HepG2 (cell line): ENCODE measurements around the gene FAM83C. TPM values are rescaled to one million over a fixed set of nuclear protein-coding genes. Genes with fewer than 3 reads are reported as not detected.
A peak's percentile ranks its signal among the peaks of the same experiment; 100 is the strongest.

Experiments
- GZF1 ChIP-seq: sonication (generic); formaldehyde crosslinking; IDR thresholded peaks from 2 replicates; pipeline ENCODE4 v1.5.1; 2020; ENCODE audit warnings: mild to moderate bottlenecking, missing genetic modification reagents
- HIVEP1 ChIP-seq: sonication (generic); formaldehyde crosslinking; IDR thresholded peaks from 2 replicates; pipeline ENCODE4 v1.4.0; 2020; ENCODE audit warnings: mild to moderate bottlenecking, missing genetic modification reagents
- JARID2 ChIP-seq: sonication (generic); formaldehyde crosslinking; IDR thresholded peaks from 2 replicates; pipeline ENCODE4 v1.8.1; 2023; ENCODE audit warnings: missing genetic modification reagents, inconsistent platforms; ENCODE audit not compliant: insufficient replicate concordance
- MED1 ChIP-seq: sonication (generic); formaldehyde crosslinking; IDR thresholded peaks from 2 replicates; pipeline ENCODE4 v1.4.0; 2020; ENCODE audit warnings: missing genetic modification reagents
- RARA ChIP-seq: IDR thresholded peaks from 2 replicates; pipeline ENCODE4 v1.6.1; 2016; ENCODE audit warnings: missing genetic modification reagents, missing compliant biosample characterization
- RFX3 ChIP-seq: IDR thresholded peaks from 2 replicates; pipeline ENCODE4 v1.6.1; 2016; ENCODE audit warnings: missing biosample characterization, missing genetic modification reagents
- SAFB2 ChIP-seq: sonication (generic); formaldehyde crosslinking; IDR thresholded peaks from 2 replicates; pipeline ENCODE4 v1.5.1; 2020; ENCODE audit warnings: missing genetic modification reagents, low read depth, mild to moderate bottlenecking, borderline replicate concordance
- SKIL ChIP-seq: sonication (generic); formaldehyde crosslinking; IDR thresholded peaks from 2 replicates; pipeline ENCODE4 v1.8.0; 2022; ENCODE audit warnings: missing genetic modification reagents, mild to moderate bottlenecking, moderate library complexity, borderline replicate concordance
- SMC3 ChIP-seq: IDR thresholded peaks from 2 replicates; pipeline ENCODE4 v1.6.1; 2011; ENCODE audit warnings: low read length, improper control_type of control experiment
- SP1 ChIP-seq, 2 experiments: fragments of 450-650 bp in 1 of 2; sonication (generic) in 1 of 2; formaldehyde crosslinking in 1 of 2; IDR thresholded peaks; 2 replicates each; pipeline versions ENCODE4 v1.4.0 to v1.6.1; 2016 to 2020; ENCODE audit warnings: missing genetic modification reagents in 1 of 2
- SP5 ChIP-seq: IDR thresholded peaks from 2 replicates; pipeline ENCODE4 v1.6.1; 2016; ENCODE audit warnings: low read depth, borderline replicate concordance
- TBP ChIP-seq: sonication (generic); formaldehyde crosslinking; IDR thresholded peaks from 2 replicates; pipeline ENCODE4 v1.5.0; 2020; ENCODE audit warnings: missing genetic modification reagents
- TRIM22 ChIP-seq: fragments of 450-650 bp; IDR thresholded peaks from 2 replicates; pipeline ENCODE4 v1.6.1; 2017
- ZBTB44 ChIP-seq: sonication (generic); formaldehyde crosslinking; IDR thresholded peaks from 2 replicates; pipeline ENCODE4 v1.4.0; 2020; ENCODE audit warnings: missing genetic modification reagents
- ZFP36L1 ChIP-seq: sonication (generic); formaldehyde crosslinking; IDR thresholded peaks from 2 replicates; pipeline ENCODE4 v1.8.0; 2022; ENCODE audit warnings: mild to moderate bottlenecking, missing genetic modification reagents, moderate library complexity
- ZFP41 ChIP-seq: sonication (generic); formaldehyde crosslinking; IDR thresholded peaks from 2 replicates; pipeline ENCODE4 v1.4.0; 2020; ENCODE audit warnings: mild to moderate bottlenecking, missing genetic modification reagents, borderline replicate concordance
- ZNF34 ChIP-seq: sonication (generic); formaldehyde crosslinking; IDR thresholded peaks from 2 replicates; pipeline ENCODE4 v1.4.0; 2020; ENCODE audit warnings: mild to moderate bottlenecking, missing genetic modification reagents, borderline replicate concordance
- ZNF343 ChIP-seq: sonication (generic); formaldehyde crosslinking; IDR thresholded peaks from 2 replicates; pipeline ENCODE4 v1.4.0; 2020; ENCODE audit warnings: mild to moderate bottlenecking, missing genetic modification reagents
- ZNF569 ChIP-seq: sonication (generic); formaldehyde crosslinking; IDR thresholded peaks from 2 replicates; pipeline ENCODE4 v1.5.0; 2020; ENCODE audit warnings: mild to moderate bottlenecking, missing genetic modification reagents, moderate library complexity, borderline replicate concordance
- ZNF766 ChIP-seq: sonication (generic); formaldehyde crosslinking; IDR thresholded peaks from 2 replicates; pipeline ENCODE4 v1.5.0; 2020; ENCODE audit warnings: missing genetic modification reagents, borderline replicate concordance
- ZNF772 ChIP-seq: sonication (generic); formaldehyde crosslinking; IDR thresholded peaks from 2 replicates; pipeline ENCODE4 v1.5.0; 2020; ENCODE audit warnings: mild to moderate bottlenecking, missing genetic modification reagents
- ZNF788 ChIP-seq: sonication (generic); formaldehyde crosslinking; IDR thresholded peaks from 2 replicates; pipeline ENCODE4 v1.5.0; 2020; ENCODE audit warnings: mild to moderate bottlenecking, missing genetic modification reagents, borderline replicate concordance
- ZSCAN22 ChIP-seq: sonication (generic); formaldehyde crosslinking; IDR thresholded peaks from 2 replicates; pipeline ENCODE4 v1.4.0; 2020; ENCODE audit warnings: mild to moderate bottlenecking, missing genetic modification reagents
- polyA plus RNA-seq, 8 experiments: library from polyadenylated mRNA; depleted of rRNA in 3 of 8; stranded (reverse) in 7 of 8; unstranded in 1 of 8; fragments of >200 nt; fragmentation: Illumina TruSeq in 4 of 8; extraction: Trizol in 4 of 8; gene quantifications; 2 replicates each; pipeline versions ENCODE4 v1.2.1 to v1.2.3, GENCODE V29; 2011 to 2016; ENCODE audit warnings: low read depth in 4 of 8, missing spikeins in 1 of 8, mixed read lengths in 1 of 8; ENCODE audit not compliant: insufficient read depth in 1 of 8
- total RNA-seq, 5 experiments: library from RNA; depleted of rRNA; stranded (reverse); fragments of >200 nt; fragmentation: Illumina TruSeq; extraction: Trizol; gene quantifications; 2 replicates each; pipeline ENCODE4 v1.2.3, GENCODE V29; 2016; ENCODE audit warnings: low read depth in 1 of 5
- TF ChIP-seq, protein P1 (sequence below): sonication (generic); formaldehyde crosslinking; IDR thresholded peaks from 2 replicates; pipeline ENCODE4 v1.4.0; 2020; ENCODE audit warnings: low read depth, mild to moderate bottlenecking, missing genetic modification reagents

Gene FAM83C
- total and polyA plus RNA-seq, 2 of the 13 experiments (the other 11 are each of a cell fraction or from before 2014, with no cell fraction given), result 0.04 TPM; not detected in 1

GRCh38 chr20:35284267-35284991, 7.8 kb downstream of the FAM83C start, which contains the start of gene EIF6 (continued):
- peak; percentile 82 for TF ChIP-seq ZNF788 (CRISPR knock-in tag)
- TF ChIP-seq ZBTB44 (CRISPR knock-in tag), result peak; percentile 58
- TF ChIP-seq MED1 (CRISPR knock-in tag), result peak; percentile 92
- TF ChIP-seq HIVEP1 (CRISPR knock-in tag), result peak; percentile 86
- peak; percentile 71 for TF ChIP-seq RARA
- TF ChIP-seq ZFP36L1 (CRISPR knock-in tag), result peak; percentile 77; the same call in 1 of the 2 replicates
- 0 out of 2 replicates have a peak, but pooled peaks have one; percentile 67 for TF ChIP-seq SAFB2 (CRISPR knock-in tag)
- no peak for TF ChIP-seq TBP (CRISPR knock-in tag)
- TF ChIP-seq ZNF772 (CRISPR knock-in tag), result peak; percentile 45
- TF ChIP-seq RFX3 (CRISPR knock-in tag), result no peak; the same call in 1 of the 2 replicates
- no peak for TF ChIP-seq ZFP41 (CRISPR knock-in tag)
- TF ChIP-seq SP1 (IDR thresholded peaks at IDR 0.05), result no peak
- TF ChIP-seq SP1 (CRISPR knock-in tag; IDR thresholded peaks at IDR 0.05), result peak; percentile 60
- peak; percentile 79 for TF ChIP-seq SP5 (CRISPR knock-in tag)
- TF ChIP-seq ZNF34 (CRISPR knock-in tag), result no peak
- TF ChIP-seq GZF1 (CRISPR knock-in tag), result peak; percentile 86
- TF ChIP-seq SKIL, result peak; percentile 74
- no peak for TF ChIP-seq ZNF343
- TF ChIP-seq ZNF569 (CRISPR knock-in tag), result 0 out of 2 replicates have a peak, but pooled peaks have one; percentile 29
- TF ChIP-seq ZNF766 (CRISPR knock-in tag), result no peak
- TF ChIP-seq SMC3, result no peak
- TF ChIP-seq JARID2 (CRISPR knock-in tag), result peak; percentile 88
- TF ChIP-seq, protein P1, sequence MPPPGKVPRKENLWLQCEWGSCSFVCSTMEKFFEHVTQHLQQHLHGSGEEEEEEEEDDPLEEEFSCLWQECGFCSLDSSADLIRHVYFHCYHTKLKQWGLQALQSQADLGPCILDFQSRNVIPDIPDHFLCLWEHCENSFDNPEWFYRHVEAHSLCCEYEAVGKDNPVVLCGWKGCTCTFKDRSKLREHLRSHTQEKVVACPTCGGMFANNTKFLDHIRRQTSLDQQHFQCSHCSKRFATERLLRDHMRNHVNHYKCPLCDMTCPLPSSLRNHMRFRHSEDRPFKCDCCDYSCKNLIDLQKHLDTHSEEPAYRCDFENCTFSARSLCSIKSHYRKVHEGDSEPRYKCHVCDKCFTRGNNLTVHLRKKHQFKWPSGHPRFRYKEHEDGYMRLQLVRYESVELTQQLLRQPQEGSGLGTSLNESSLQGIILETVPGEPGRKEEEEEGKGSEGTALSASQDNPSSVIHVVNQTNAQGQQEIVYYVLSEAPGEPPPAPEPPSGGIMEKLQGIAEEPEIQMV (CRISPR knock-in tag), result peak; percentile 95
- no peak for TF ChIP-seq ZSCAN22 (CRISPR knock-in tag)
- no peak for TF ChIP-seq TRIM22
